Trophoblast cell (in vitro differentiated cells and primary cell): ENCODE results near the gene ABCF2.

Experiments
- DNase-seq, 2 donors: peaks; one replicate each; pipeline ENCODE4 v3.0.0-alpha.2; 2016
- H2AFZ ChIP-seq: 2 replicates; pipeline ENCODE4 v1.6.1; 2013; ENCODE audit warnings: low read length, moderate library complexity, mild to moderate bottlenecking; ENCODE audit not compliant: insufficient read depth, poor library complexity
- H2AK5ac ChIP-seq: 2 replicates; pipeline ENCODE4 v1.6.1; 2013; ENCODE audit warnings: mild to moderate bottlenecking, low read length
- H2BK120ac ChIP-seq: 2 replicates; pipeline ENCODE4 v1.6.1; 2013; ENCODE audit warnings: low read length, mild to moderate bottlenecking, moderate library complexity; ENCODE audit not compliant: insufficient read depth, poor library complexity
- H2BK12ac ChIP-seq: 2 replicates; pipeline ENCODE4 v1.6.1; 2013; ENCODE audit warnings: mild to moderate bottlenecking, low read length, moderate library complexity
- H2BK5ac ChIP-seq: 2 replicates; pipeline ENCODE4 v1.6.1; 2013; ENCODE audit warnings: low read length, low read depth, moderate library complexity, mild to moderate bottlenecking; ENCODE audit not compliant: poor library complexity
- H3K14ac ChIP-seq: 2 replicates; pipeline ENCODE4 v1.6.1; 2013; ENCODE audit warnings: mild to moderate bottlenecking, low read length
- H3K18ac ChIP-seq: 2 replicates; pipeline ENCODE4 v1.6.1; 2013; ENCODE audit warnings: mild to moderate bottlenecking, low read length
- H3K23ac ChIP-seq: 2 replicates; pipeline ENCODE4 v1.6.1; 2013; ENCODE audit warnings: low read length
- H3K27ac ChIP-seq: 2 replicates; pipeline ENCODE4 v1.5.1; 2013; ENCODE audit warnings: low read depth, mild to moderate bottlenecking, inconsistent platforms, low read length, moderate library complexity
- H3K27me3 ChIP-seq: 2 replicates; pipeline ENCODE4 v1.6.1; 2013; ENCODE audit warnings: inconsistent platforms, mild to moderate bottlenecking, low read length, moderate library complexity; ENCODE audit not compliant: insufficient read depth
- H3K36me3 ChIP-seq, 2 experiments: 1 replicate in 1 of 2; 2 replicates in 1 of 2; pipeline ENCODE4 v1.6.1; 2013; ENCODE audit warnings: low read length in 2 of 2, mild to moderate bottlenecking in 2 of 2, moderate library complexity in 1 of 2; ENCODE audit not compliant: insufficient read depth in 2 of 2, control insufficient read depth in 1 of 2
- H3K4ac ChIP-seq: 2 replicates; pipeline ENCODE4 v1.6.1; 2013; ENCODE audit warnings: low read depth, mild to moderate bottlenecking, low read length, moderate library complexity
- H3K4me1 ChIP-seq, 2 experiments: 1 replicate in 1 of 2; 2 replicates in 1 of 2; pipeline ENCODE4 v1.6.1; 2013; ENCODE audit warnings: low read length in 2 of 2, mild to moderate bottlenecking in 2 of 2, moderate library complexity in 1 of 2; ENCODE audit not compliant: insufficient read depth in 2 of 2, control insufficient read depth in 1 of 2
- H3K4me2 ChIP-seq: 2 replicates; pipeline ENCODE4 v1.6.1; 2013; ENCODE audit warnings: inconsistent platforms, mild to moderate bottlenecking, low read length, moderate library complexity
- H3K4me3 ChIP-seq: 2 replicates; pipeline ENCODE4 v1.5.1; 2013; ENCODE audit warnings: mild to moderate bottlenecking, low read depth, low read length, inconsistent platforms
- H3K79me1 ChIP-seq: one replicate; pipeline ENCODE4 v1.6.1; 2013; ENCODE audit warnings: low read length
- H3K79me2 ChIP-seq: 2 replicates; pipeline ENCODE4 v1.6.1; 2013; ENCODE audit warnings: low read length, mild to moderate bottlenecking; ENCODE audit not compliant: control insufficient read depth, insufficient read depth, poor library complexity
- H3K9ac ChIP-seq: 2 replicates; pipeline ENCODE4 v1.6.1; 2013; ENCODE audit warnings: mild to moderate bottlenecking, low read length
- H3K9me3 ChIP-seq: 2 replicates; pipeline ENCODE4 v1.6.1; 2013; ENCODE audit warnings: low read depth, mild to moderate bottlenecking, control low read depth, inconsistent platforms, low read length; ENCODE audit not compliant: insufficient read depth
- H4K12ac ChIP-seq: 2 replicates; pipeline ENCODE4 v1.6.1; 2013; ENCODE audit warnings: low read depth, mild to moderate bottlenecking, low read length, moderate library complexity
- H4K8ac ChIP-seq: 2 replicates; pipeline ENCODE4 v1.6.1; 2013; ENCODE audit warnings: low read depth, mild to moderate bottlenecking, low read length, moderate library complexity
- H4K91ac ChIP-seq: one replicate; pipeline ENCODE4 v1.6.1; 2013; ENCODE audit warnings: low read depth, mild to moderate bottlenecking, low read length, moderate library complexity
- WGBS: extraction: QIAGEN DNeasy Blood & Tissue Kit; methylation state at CpG from one replicate; pipeline ENCODE4 v1.1.7; 2013; ENCODE audit warnings: missing lambda C conversion rate; ENCODE audit not compliant: insufficient read length, insufficient coverage; ENCODE audit errors: extremely low coverage; 5-methylcytosine and 5-hydroxymethylcytosine counted together

Gene ABCF2

GRCh38 chr7:151238924-151239836 is 12.2 kb upstream of the ABCF2 start:
- WGBS: no CpG with 5 or more reads among the region's 25 CpGs
- H4K12ac ChIP-seq: no peak overlapping the region
- H3K4me1 ChIP-seq: no peaks in the 10 kb centered on the region
- H2BK12ac ChIP-seq: no peak overlapping the region
- no peak overlapping the region for H2AK5ac ChIP-seq
- no peak overlapping the region for H3K27ac ChIP-seq
- H2AFZ ChIP-seq: no peak overlapping the region
- H3K27me3 ChIP-seq: no peaks in the 10 kb centered on the region
- H3K79me2 ChIP-seq: no peaks in the 10 kb centered on the region
- H3K9me3 ChIP-seq: peaks cover 4% of the 10 kb centered on the region
- H2BK120ac ChIP-seq: no peak overlapping the region
- H3K4ac ChIP-seq: no peak overlapping the region
- H3K23ac ChIP-seq: no peak overlapping the region
- H4K91ac ChIP-seq: no peak overlapping the region
- H2BK5ac ChIP-seq: no peak overlapping the region
- H3K79me1 ChIP-seq: no peaks in the 10 kb centered on the region
- H3K18ac ChIP-seq: no peak overlapping the region
- no peak for DNase-seq
- peaks cover 53 to 60% of the 10 kb centered on the region in 2 experiments for H3K36me3 ChIP-seq
- H3K4me2 ChIP-seq: no peak overlapping the region
- no peak overlapping the region for H4K8ac ChIP-seq
- H3K14ac ChIP-seq: no peak overlapping the region
- H3K9ac ChIP-seq: no peak overlapping the region
- no peak overlapping the region for H3K4me3 ChIP-seq

- Histone ChIP-seq H3K9ac (no peak overlapping the region), H3K23ac (no peak overlapping the region), H4K8ac (no peak overlapping the region), H2BK12ac (no peak overlapping the region), H3K4ac (no peak overlapping the region), H3K79me1 (no peaks in the 10 kb centered on the region), H4K91ac (no peak overlapping the region), H3K27ac (no peak overlapping the region), H3K4me3 (no peak overlapping the region), H3K18ac (no peak overlapping the region), H3K4me2 (no peak overlapping the region), H2BK5ac (no peak overlapping the region), H2AK5ac (no peak overlapping the region), H3K27me3 (no peaks in the 10 kb centered on the region), H4K12ac (no peak overlapping the region), H3K36me3 (peaks cover 55 to 64% of the 10 kb centered on the region in 2 experiments), H3K14ac (no peak overlapping the region), H3K9me3 (peaks cover 4% of the 10 kb centered on the region), H3K4me1 (peaks cover 1 to 6% of the 10 kb centered on the region in 2 experiments), H2AFZ (no peak overlapping the region), H2BK120ac (no peak overlapping the region), H3K79me2 (peaks cover 3% of the 10 kb centered on the region)
- no peak for DNase-seq
- no CpG with 5 or more reads among the region's 17 CpGs for WGBS
Measured at GRCh38 chr7:151238190-151238810, 11.3 kb upstream of the ABCF2 start.

GRCh38 chr7:151237244-151238189 is 10.5 kb upstream of the ABCF2 start:
- H3K27me3 ChIP-seq: no peaks in the 10 kb centered on the region
- H3K23ac ChIP-seq: no peak overlapping the region
- WGBS: no CpG with 5 or more reads among the region's 44 CpGs

GRCh38 chr7:151236406-151236805 is 9.4 kb upstream of the ABCF2 start:
- peaks cover 4% of the 10 kb centered on the region for H3K9me3 ChIP-seq
- no peak overlapping the region for H2BK5ac ChIP-seq
- H2AFZ ChIP-seq: no peak overlapping the region
- H3K9ac ChIP-seq: no peak overlapping the region
- peaks cover 54 to 56% of the 10 kb centered on the region in 2 experiments for H3K36me3 ChIP-seq
- H3K23ac ChIP-seq: no peak overlapping the region
- no peak overlapping the region for H3K4ac ChIP-seq
- DNase-seq: no peak
- H3K4me2 ChIP-seq: no peak overlapping the region
- H3K4me3 ChIP-seq: no peak overlapping the region
- no peak overlapping the region for H4K91ac ChIP-seq
- H3K79me2 ChIP-seq: peaks cover 11% of the 10 kb centered on the region
- no CpG with 5 or more reads among the region's 13 CpGs for WGBS
- H3K79me1 ChIP-seq: peaks cover 6% of the 10 kb centered on the region
- no peak overlapping the region for H2BK12ac ChIP-seq
- no peaks in the 10 kb centered on the region for H3K27me3 ChIP-seq
- H4K8ac ChIP-seq: no peak overlapping the region
- H3K18ac ChIP-seq: no peak overlapping the region
- H4K12ac ChIP-seq: no peak overlapping the region
- no peak overlapping the region for H2BK120ac ChIP-seq
- no peak overlapping the region for H2AK5ac ChIP-seq
- no peak overlapping the region for H3K14ac ChIP-seq
- H3K27ac ChIP-seq: no peak overlapping the region
- peaks cover 4 to 10% of the 10 kb centered on the region in 2 experiments for H3K4me1 ChIP-seq

More at GRCh38 chr7:151237244-151238189, 10.5 kb upstream of the ABCF2 start:
- peaks cover 5% of the 10 kb centered on the region for H3K79me1 ChIP-seq
- H3K36me3 ChIP-seq: peaks cover 55 to 64% of the 10 kb centered on the region in 2 experiments
- no peak overlapping the region for H3K14ac ChIP-seq
- H3K4me1 ChIP-seq: peaks cover 4 to 10% of the 10 kb centered on the region in 2 experiments
- DNase-seq: no peak
- H3K9me3 ChIP-seq: peaks cover 4% of the 10 kb centered on the region
- no peak overlapping the region for H3K4ac ChIP-seq
- H3K4me2 ChIP-seq: no peak overlapping the region
- no peak overlapping the region for H3K18ac ChIP-seq
- no peak overlapping the region for H2AFZ ChIP-seq
- H4K8ac ChIP-seq: no peak overlapping the region
- H2BK120ac ChIP-seq: no peak overlapping the region
- H3K4me3 ChIP-seq: no peak overlapping the region
- no peak overlapping the region for H3K9ac ChIP-seq
- no peak overlapping the region for H2BK5ac ChIP-seq
- no peak overlapping the region for H2BK12ac ChIP-seq
- H4K12ac ChIP-seq: no peak overlapping the region
- peaks cover 10% of the 10 kb centered on the region for H3K79me2 ChIP-seq
- H2AK5ac ChIP-seq: no peak overlapping the region
- H3K27ac ChIP-seq: no peak overlapping the region
- no peak overlapping the region for H4K91ac ChIP-seq
